Parathyroid adenoma (tissue), 2 donors: ENCODE data around the gene ASIC3.

Experiments used
- H2AFZ ChIP-seq: fragments of 300-600 bp; sonication (generic); one replicate; pipeline ENCODE4 v1.7.0; 2017; ENCODE audit warnings: antibody characterized with exemption, mild to moderate bottlenecking
- H3K27ac ChIP-seq: fragments of 300-600 bp; sonication (generic); one replicate; pipeline ENCODE4 v1.7.0; 2017
- H3K27me3 ChIP-seq: fragments of 300-600 bp; sonication (generic); one replicate; pipeline ENCODE4 v1.7.0; 2017; ENCODE audit warnings: low read length; ENCODE audit not compliant: control insufficient read depth, insufficient read depth
- H3K36me3 ChIP-seq: fragments of 300-600 bp; sonication (generic); one replicate; pipeline ENCODE4 v1.7.0; 2017; ENCODE audit warnings: low read length; ENCODE audit not compliant: control insufficient read depth, insufficient read depth
- H3K4me1 ChIP-seq: fragments of 300-600 bp; sonication (generic); one replicate; pipeline ENCODE4 v1.7.0; 2017; ENCODE audit warnings: control low read depth
- H3K4me2 ChIP-seq: fragments of 300-600 bp; sonication (generic); one replicate; pipeline ENCODE4 v1.7.0; 2017; ENCODE audit warnings: low read length
- H3K4me3 ChIP-seq: fragments of 300-600 bp; sonication (generic); one replicate; pipeline ENCODE4 v1.7.0; 2017; ENCODE audit warnings: low read depth, low read length
- H3K79me2 ChIP-seq: fragments of 300-600 bp; sonication (generic); one replicate; pipeline ENCODE4 v1.7.0; 2017; ENCODE audit warnings: control low read depth
- H3K9ac ChIP-seq: fragments of 300-600 bp; sonication (generic); one replicate; pipeline ENCODE4 v1.7.0; 2017; ENCODE audit warnings: mild to moderate bottlenecking
- H3K9me3 ChIP-seq: fragments of 300-600 bp; sonication (generic); one replicate; pipeline ENCODE4 v1.7.0; 2017; ENCODE audit warnings: low read length; ENCODE audit not compliant: control insufficient read depth
- CTCF ChIP-seq: fragments of 300-600 bp; sonication (generic); IDR thresholded peaks from one replicate; pipeline ENCODE4 v1.7.0; 2017; ENCODE audit warnings: antibody characterized with exemption, mild to moderate bottlenecking
- donor health status: primary hyperparathyroidism.

ASIC3 gene

GRCh38 chr7:151089893-151090730 is 41.8 kb downstream of the ASIC3 start:
- Histone ChIP-seq H3K4me3 (no peak overlapping the region), H2AFZ (no peak overlapping the region), H3K36me3 (no peaks in the 10 kb centered on the region), H3K79me2 (peaks cover 70% of the 10 kb centered on the region), H3K4me2 (no peak overlapping the region), H3K9ac (no peak overlapping the region), H3K4me1 (peaks cover 34% of the 10 kb centered on the region), H3K27me3 (no peaks in the 10 kb centered on the region), H3K9me3 (no peaks in the 10 kb centered on the region), H3K27ac (peak overlapping the region; percentile 87)
- TF ChIP-seq CTCF, result no peak

GRCh38 chr7:151091003-151091402 is 42.7 kb downstream of the ASIC3 start:
- Histone ChIP-seq H3K4me1 (peaks cover 27% of the 10 kb centered on the region), H3K27ac (no peak overlapping the region), H3K9ac (no peak overlapping the region), H3K79me2 (peaks cover 77% of the 10 kb centered on the region), H3K9me3 (no peaks in the 10 kb centered on the region), H3K4me2 (no peak overlapping the region), H3K4me3 (no peak overlapping the region), H3K36me3 (no peaks in the 10 kb centered on the region), H3K27me3 (no peaks in the 10 kb centered on the region), H2AFZ (no peak overlapping the region)
- no peak for TF ChIP-seq CTCF

DNA sequence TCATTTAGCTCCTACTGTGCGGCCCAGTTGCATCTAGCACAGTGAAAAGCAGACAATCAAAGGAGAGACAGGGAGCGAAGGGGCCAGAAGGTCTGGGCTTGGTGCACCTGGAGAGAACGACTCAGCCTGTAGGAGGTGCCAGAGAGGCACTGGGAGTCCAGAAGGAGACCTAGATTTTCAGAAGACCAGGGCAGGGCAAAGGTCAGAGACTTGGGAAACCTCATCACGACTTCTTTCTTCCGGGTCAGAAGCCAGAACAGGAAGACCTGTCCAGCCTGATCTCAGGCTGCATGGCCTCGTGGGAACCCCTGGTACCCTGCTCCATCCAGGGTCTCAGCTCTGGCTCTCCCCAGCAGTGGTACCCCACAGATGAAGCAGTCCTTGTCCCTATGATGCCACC is 43.1 kb downstream of the ASIC3 start:
- H3K9me3 ChIP-seq, result no peaks in the 10 kb centered on the region
- no peak overlapping the region for H3K4me3 ChIP-seq
- no peaks in the 10 kb centered on the region for H3K36me3 ChIP-seq
- no peak overlapping the region for H3K9ac ChIP-seq
- H3K27me3 ChIP-seq, result no peaks in the 10 kb centered on the region
- H3K79me2 ChIP-seq, result peaks cover 80% of the 10 kb centered on the region
- no peak overlapping the region for H3K4me2 ChIP-seq
- H3K4me1 ChIP-seq, result peaks cover 27% of the 10 kb centered on the region
- TF ChIP-seq CTCF, result peak; percentile 34
- H2AFZ ChIP-seq, result no peak overlapping the region
- H3K27ac ChIP-seq, result no peak overlapping the region

- no peak for TF ChIP-seq CTCF
- H3K9ac ChIP-seq, result no peak overlapping the region
- H3K4me2 ChIP-seq, result no peak overlapping the region
- H3K79me2 ChIP-seq, result peaks cover 83% of the 10 kb centered on the region
- H3K4me3 ChIP-seq, result no peak overlapping the region
- H2AFZ ChIP-seq, result no peak overlapping the region
- H3K36me3 ChIP-seq, result no peaks in the 10 kb centered on the region
- H3K9me3 ChIP-seq, result no peaks in the 10 kb centered on the region
- no peak overlapping the region for H3K27ac ChIP-seq
- H3K4me1 ChIP-seq, result peaks cover 27% of the 10 kb centered on the region
- no peaks in the 10 kb centered on the region for H3K27me3 ChIP-seq
These were observed 43.7 kb downstream of the ASIC3 start for GRCh38 chr7:151091988-151092387.

- Histone ChIP-seq H3K4me3 (no peak overlapping the region), H3K36me3 (no peaks in the 10 kb centered on the region), H3K27ac (no peak overlapping the region), H3K9me3 (no peaks in the 10 kb centered on the region), H3K9ac (no peak overlapping the region), H3K27me3 (no peaks in the 10 kb centered on the region), H3K4me1 (peaks cover 15% of the 10 kb centered on the region), H2AFZ (no peak overlapping the region), H3K4me2 (no peak overlapping the region), H3K79me2 (peaks cover 83% of the 10 kb centered on the region)
- TF ChIP-seq CTCF, result no peak
These were observed 45.4 kb downstream of the ASIC3 start for GRCh38 chr7:151093748-151094147.
